GM23338 (cell line): ENCODE results near the gene TMEM208. TPM values are rescaled to one million over a fixed set of nuclear protein-coding genes. Genes with fewer than 3 reads are reported as not detected.

Source experiments
- ATAC-seq: fragments of 200-7000 bp; cut with Tn5 transposase; 3 replicates; pipeline ENCODE4 v1.9.1; 2020
- DNase-seq: peaks from one replicate; pipeline ENCODE4 v3.0.0-alpha.2; 2015; ENCODE audit warnings: low spot score
- H2AFZ ChIP-seq: fragments of 200-600 bp; sonication (generic); 2 replicates; pipeline ENCODE4 v1.8.0; 2016; ENCODE audit warnings: antibody characterized with exemption, mild to moderate bottlenecking, moderate library complexity
- H3F3A ChIP-seq: fragments of 200-600 bp; sonication (generic); replicated peaks from 2 replicates; pipeline ENCODE4 v1.8.0; 2017; ENCODE audit warnings: antibody characterized with exemption, mixed run types, low read depth
- H3K27ac ChIP-seq: fragments of 200-600 bp; sonication (generic); 2 replicates; pipeline ENCODE4 v1.6.1; 2016; ENCODE audit warnings: low read depth
- H3K27me3 ChIP-seq: fragments of 200-600 bp; sonication (generic); 2 replicates; pipeline ENCODE4 v1.8.0; 2016; ENCODE audit warnings: mild to moderate bottlenecking, mixed run types, moderate library complexity; ENCODE audit not compliant: insufficient read depth
- H3K36me3 ChIP-seq: fragments of 200-600 bp; sonication (generic); 2 replicates; pipeline ENCODE4 v1.8.0; 2016; ENCODE audit warnings: mild to moderate bottlenecking; ENCODE audit not compliant: insufficient read depth
- H3K4me1 ChIP-seq: fragments of 200-600 bp; sonication (generic); 2 replicates; pipeline ENCODE4 v1.8.0; 2016; ENCODE audit warnings: mild to moderate bottlenecking, moderate library complexity; ENCODE audit not compliant: insufficient read depth
- H3K4me2 ChIP-seq: fragments of 200-600 bp; sonication (generic); 2 replicates; pipeline ENCODE4 v1.7.1; 2017; ENCODE audit warnings: mixed run types
- H3K4me3 ChIP-seq: fragments of 200-600 bp; sonication (generic); 2 replicates; pipeline ENCODE4 v1.6.1; 2016; ENCODE audit warnings: mixed run types
- H3K79me2 ChIP-seq: fragments of 200-600 bp; sonication (generic); replicated peaks from 2 replicates; pipeline ENCODE4 v1.8.0; 2017; ENCODE audit warnings: mild to moderate bottlenecking; ENCODE audit not compliant: insufficient read depth
- H3K9me2 ChIP-seq: fragments of 200-600 bp; sonication (generic); 2 replicates; pipeline ENCODE4 v1.8.0; 2017; ENCODE audit not compliant: insufficient read depth
- H4K20me1 ChIP-seq: fragments of 200-600 bp; sonication (generic); replicated peaks from 2 replicates; pipeline ENCODE4 v1.8.0; 2017; ENCODE audit warnings: mild to moderate bottlenecking; ENCODE audit not compliant: insufficient read depth
- H3K27ac Mint-ChIP-seq: 2 replicates; pipeline ENCODE4 v1.8.0; 2020; ENCODE audit warnings: inconsistent platforms, mild to moderate bottlenecking, moderate library complexity, mixed read lengths
- H3K27me3 Mint-ChIP-seq: 3 replicates; pipeline ENCODE4 v1.8.0; 2022; ENCODE audit warnings: low read depth, mild to moderate bottlenecking, moderate library complexity, mixed read lengths, inconsistent platforms; ENCODE audit not compliant: insufficient read depth, poor library complexity
- H3K36me3 Mint-ChIP-seq: 3 replicates; pipeline ENCODE4 v1.8.0; 2021; ENCODE audit warnings: low read depth, mild to moderate bottlenecking, inconsistent platforms, moderate library complexity, mixed read lengths
- H3K4me1 Mint-ChIP-seq: 3 replicates; pipeline ENCODE4 v1.8.0; 2020; ENCODE audit warnings: mild to moderate bottlenecking, inconsistent platforms, mixed read lengths
- H3K4me3 Mint-ChIP-seq: 3 replicates; pipeline ENCODE4 v1.8.0; 2021; ENCODE audit warnings: moderate library complexity, mild to moderate bottlenecking, inconsistent platforms, mixed read lengths
- H3K9me3 Mint-ChIP-seq: 3 replicates; pipeline ENCODE4 v1.8.0; 2020; ENCODE audit warnings: moderate library complexity, mild to moderate bottlenecking, inconsistent platforms, mixed read lengths
- CREB1 ChIP-seq: fragments of 250-450 bp; sonication (Bioruptor Pico); IDR thresholded peaks from 2 replicates; pipeline ENCODE4 v1.5.0; 2020; ENCODE audit warnings: low read depth, mild to moderate bottlenecking, moderate library complexity
- ETS1 ChIP-seq: IDR thresholded peaks from 2 replicates; pipeline ENCODE4 v1.6.1; 2016; ENCODE audit warnings: antibody characterized with exemption
- EZH2 ChIP-seq: fragments of 200-600 bp; sonication (generic); IDR thresholded peaks from one replicate; pipeline ENCODE4 v1.8.0; 2017; ENCODE audit warnings: antibody characterized with exemption, mild to moderate bottlenecking, low read depth; ENCODE audit not compliant: unreplicated experiment
- EZH2phosphoT487 ChIP-seq: fragments of 200-600 bp; sonication (generic); IDR thresholded peaks from one replicate; pipeline ENCODE4 v1.8.1; 2018; ENCODE audit warnings: antibody characterized with exemption; ENCODE audit not compliant: unreplicated experiment
- JUNB ChIP-seq: IDR thresholded peaks from one replicate; pipeline ENCODE4 v1.6.1; 2016; ENCODE audit warnings: antibody characterized with exemption; ENCODE audit not compliant: unreplicated experiment
- NANOG ChIP-seq: IDR thresholded peaks from 2 replicates; pipeline ENCODE4 v1.6.1; 2016; ENCODE audit warnings: antibody characterized with exemption, borderline replicate concordance
- POLR2AphosphoS5 ChIP-seq: IDR thresholded peaks from 2 replicates; pipeline ENCODE4 v1.6.1; 2016; ENCODE audit warnings: antibody characterized with exemption, low read depth
- REST ChIP-seq: IDR thresholded peaks from one replicate; pipeline ENCODE4 v1.6.1; 2018; ENCODE audit warnings: antibody characterized with exemption; ENCODE audit not compliant: unreplicated experiment
- STAT1 ChIP-seq: IDR thresholded peaks from one replicate; pipeline ENCODE4 v1.6.1; 2016; ENCODE audit warnings: antibody characterized with exemption; ENCODE audit not compliant: unreplicated experiment
- ZNF114 ChIP-seq: fragments of 250-450 bp; sonication (Bioruptor Pico); IDR thresholded peaks from 2 replicates; pipeline ENCODE4 v1.5.0; 2020; ENCODE audit warnings: mild to moderate bottlenecking, moderate library complexity
- ZNF331 ChIP-seq: fragments of 250-450 bp; sonication (Bioruptor Pico); IDR thresholded peaks from 2 replicates; pipeline ENCODE4 v1.5.0; 2020; ENCODE audit warnings: low read depth, mild to moderate bottlenecking, moderate library complexity
- ZNF462 ChIP-seq: fragments of 250-450 bp; sonication (Bioruptor Pico); IDR thresholded peaks from 2 replicates; pipeline ENCODE4 v1.5.0; 2020; ENCODE audit warnings: mild to moderate bottlenecking, moderate library complexity
- polyA plus RNA-seq: library from polyadenylated mRNA; unstranded; fragments of >200 nt; fragmentation: Nextera tagmentation; extraction: Ambion mirVana; gene quantifications from 2 replicates; pipeline ENCODE4 v1.2.1, GENCODE V29; 2016
- total RNA-seq: library from RNA; depleted of rRNA; stranded (reverse); fragments of >200 nt; shearing (Covaris generic); gene quantifications from 2 replicates; pipeline ENCODE4 v1.2.3, GENCODE V29; 2014
- TF ChIP-seq, protein P1 (sequence below), 2 experiments: fragments of 200-600 bp in 1 of 2; sonication (generic) in 1 of 2; conservative IDR thresholded peaks; 2 replicates each; pipeline versions ENCODE4 v1.5.1 to v1.6.1; 2016 to 2017; ENCODE audit warnings: antibody characterized with exemption in 2 of 2, low read depth in 2 of 2, mild to moderate bottlenecking in 2 of 2, moderate library complexity in 1 of 2

Gene TMEM208
- total and polyA plus RNA-seq, 2 experiments from 2014 or later, result 23.2 to 82.3 TPM

DNA sequence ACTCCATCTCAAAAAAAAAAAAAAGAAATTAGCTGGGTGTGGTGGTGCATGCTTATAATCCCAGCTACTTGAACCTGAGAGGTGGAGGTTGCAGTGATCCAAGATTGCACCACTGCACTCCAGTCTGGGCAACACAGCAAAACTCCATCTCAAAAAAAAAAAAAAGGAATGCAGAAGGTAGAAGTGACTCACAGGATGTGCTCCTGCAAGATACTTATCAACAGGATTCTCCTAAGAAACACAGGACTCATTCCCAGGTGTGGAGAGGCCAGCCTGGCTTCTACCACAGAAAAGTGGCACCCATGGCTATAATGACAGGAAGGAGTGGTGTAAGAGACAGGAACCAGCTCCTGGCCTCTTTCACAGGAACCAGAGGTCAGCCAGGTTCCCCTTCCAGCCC lies 14.2 kb upstream of the TMEM208 start:
- Histone ChIP-seq H4K20me1 (no peaks in the 10 kb centered on the region; the same call in 1 of the 2 replicates), H3F3A (no peaks in the 10 kb centered on the region), H2AFZ (no peak overlapping the region), H3K9me2 (no peaks in the 10 kb centered on the region), H3K4me3 (no peak overlapping the region), H3K4me2 (no peak overlapping the region), H3K4me1 (no peaks in the 10 kb centered on the region), H3K79me2 (no peaks in the 10 kb centered on the region), H3K27ac (no peak overlapping the region), H3K27me3 (no peaks in the 10 kb centered on the region), H3K36me3 (no peaks in the 10 kb centered on the region)
- no peak for ATAC-seq
- TF ChIP-seq STAT1 (no peak), POLR2AphosphoS5 (no peak), ETS1 (no peak), EZH2 (no peak), JUNB (no peak), ZNF462 (CRISPR knock-in tag) (no peak), CREB1 (CRISPR knock-in tag) (no peak), ZNF331 (CRISPR knock-in tag) (no peak), NANOG (no peak), REST (no peak), ZNF114 (CRISPR knock-in tag) (no peak), EZH2phosphoT487 (no peak)
- TF ChIP-seq, protein P1, sequence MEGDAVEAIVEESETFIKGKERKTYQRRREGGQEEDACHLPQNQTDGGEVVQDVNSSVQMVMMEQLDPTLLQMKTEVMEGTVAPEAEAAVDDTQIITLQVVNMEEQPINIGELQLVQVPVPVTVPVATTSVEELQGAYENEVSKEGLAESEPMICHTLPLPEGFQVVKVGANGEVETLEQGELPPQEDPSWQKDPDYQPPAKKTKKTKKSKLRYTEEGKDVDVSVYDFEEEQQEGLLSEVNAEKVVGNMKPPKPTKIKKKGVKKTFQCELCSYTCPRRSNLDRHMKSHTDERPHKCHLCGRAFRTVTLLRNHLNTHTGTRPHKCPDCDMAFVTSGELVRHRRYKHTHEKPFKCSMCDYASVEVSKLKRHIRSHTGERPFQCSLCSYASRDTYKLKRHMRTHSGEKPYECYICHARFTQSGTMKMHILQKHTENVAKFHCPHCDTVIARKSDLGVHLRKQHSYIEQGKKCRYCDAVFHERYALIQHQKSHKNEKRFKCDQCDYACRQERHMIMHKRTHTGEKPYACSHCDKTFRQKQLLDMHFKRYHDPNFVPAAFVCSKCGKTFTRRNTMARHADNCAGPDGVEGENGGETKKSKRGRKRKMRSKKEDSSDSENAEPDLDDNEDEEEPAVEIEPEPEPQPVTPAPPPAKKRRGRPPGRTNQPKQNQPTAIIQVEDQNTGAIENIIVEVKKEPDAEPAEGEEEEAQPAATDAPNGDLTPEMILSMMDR (conservative IDR thresholded peaks at IDR 0.05; ENCODE audit: low read depth in 2 of 2), result no peak
- no peaks in the 10 kb centered on the region for H3K9me3 Mint-ChIP-seq
- no peaks in the 10 kb centered on the region for H3K36me3 Mint-ChIP-seq
- peaks cover 2% of the 10 kb centered on the region; the same call in 2 of the 3 replicates for H3K4me1 Mint-ChIP-seq
- peaks cover 18% of the 10 kb centered on the region for H3K27me3 Mint-ChIP-seq
- no peak overlapping the region for H3K4me3 Mint-ChIP-seq
- H3K27ac Mint-ChIP-seq, result no peak overlapping the region
- no peak for DNase-seq
